ENCODE data around the gene COX15. TPM values are rescaled to one million over a fixed set of nuclear protein-coding genes. Genes with fewer than 3 reads are reported as not detected.

COX15 gene
- total RNA-seq, result 10 to 100 TPM; 34.5 to 61.6 (median 42.4) TPM

GRCh38 chr10:99732033-99732842, at the start of gene COX15, which contains the start of gene CUTC:
Gene COX15 (minus strand): TSS chr10:99732127. CDS start chr10:99732049, 78 bp downstream.
Gene CUTC (plus strand): TSS chr10:99732234. CDS start chr10:99732349, 115 bp downstream.
- ATAC-seq (replicated peaks in 6 of 8), result peak; percentile 86 to 98 (median 96)
- Histone ChIP-seq H3K4me1 (replicated peaks in 1 of 2) (peaks cover 5 to 11% of the 10 kb centered on the region in 2 donors), H3K27ac (peak within 1 kb of the TSS; percentile 88 to 94), H3K4me3 (peak within 1 kb of the TSS; percentile 58 to 95 (median 82))
- 0 to 2% (median 0%) methylated on average over 1 to 10 of the region's 73 CpGs; no CpG with 5 or more reads in 5 of the 10 experiments for WGBS, 10 experiments
- in situ Hi-C loops (cut with MboI; ENCODE audit: low pct_unique_long_range_greater_than_20kb in 2 of 9, low sequenced_read_pairs in 9 of 9, unreplicated experiment in 9 of 9), result no loop called here

- no peak overlapping the region for H3K27ac ChIP-seq
- WGBS, 10 experiments, result 11 to 88% (median 67%) methylated on average over 1 to 4 of the region's 4 CpGs; no CpG with 5 or more reads in 2 of the 10 experiments
- H3K4me3 ChIP-seq, result no peak overlapping the region
- in situ Hi-C loops (cut with MboI; ENCODE audit: low pct_unique_long_range_greater_than_20kb in 2 of 9, low sequenced_read_pairs in 9 of 9, unreplicated experiment in 9 of 9), result no loop called here
- no peaks in the 10 kb centered on the region for H3K4me1 ChIP-seq (replicated peaks in 1 of 2)
- ATAC-seq (replicated peaks in 6 of 8), result peak in 2 of 8 experiments; percentile 4 to 9
Measured at GRCh38 chr10:99779335-99779734, 47.4 kb upstream of the COX15 start.

GRCh38 chr10:99777918-99778714, 46.2 kb upstream of the COX15 start:
- Histone ChIP-seq H3K4me1 (replicated peaks in 1 of 2) (no peaks in the 10 kb centered on the region), H3K4me3 (no peak overlapping the region), H3K27ac (no peak overlapping the region)
- in situ Hi-C loops (cut with MboI; ENCODE audit: low pct_unique_long_range_greater_than_20kb in 2 of 9, low sequenced_read_pairs in 9 of 9, unreplicated experiment in 9 of 9), result no loop called here
- ATAC-seq (replicated peaks in 6 of 8), result peak in 1 of 8 experiments; percentile 10
- WGBS, 10 experiments, result 60 to 100% (median 100%) methylated on average over 1 of the region's 1 CpG; no CpG with 5 or more reads in 5 of the 10 experiments

GRCh38 chr10:99775850-99776249, 43.9 kb upstream of the COX15 start:
- in situ Hi-C loops (cut with MboI; ENCODE audit: low pct_unique_long_range_greater_than_20kb in 2 of 9, low sequenced_read_pairs in 9 of 9, unreplicated experiment in 9 of 9), result no loop called here

GRCh38 chr10:99770408-99771045, 38.6 kb upstream of the COX15 start:
- H3K4me3 ChIP-seq, result no peak overlapping the region
- H3K4me1 ChIP-seq (replicated peaks in 1 of 2), result no peaks in the 10 kb centered on the region
- in situ Hi-C loops (cut with MboI; ENCODE audit: low pct_unique_long_range_greater_than_20kb in 2 of 9, low sequenced_read_pairs in 9 of 9, unreplicated experiment in 9 of 9), result no loop called here
- WGBS, 10 experiments, result 75 to 92% (median 84%) methylated on average over 1 to 4 of the region's 4 CpGs; no CpG with 5 or more reads in 1 of the 10 experiments
- no peak overlapping the region for H3K27ac ChIP-seq
- ATAC-seq (replicated peaks in 6 of 8), result no peak

More at GRCh38 chr10:99775850-99776249, 43.9 kb upstream of the COX15 start:
- ATAC-seq (replicated peaks in 6 of 8), result peak in 6 of 8 experiments; percentile 39 to 85 (median 66)
- Histone ChIP-seq H3K4me1 (replicated peaks in 1 of 2) (no peaks in the 10 kb centered on the region), H3K27ac (no peak overlapping the region), H3K4me3 (no peak overlapping the region)

- ATAC-seq (replicated peaks in 6 of 8), result no peak
- 58 to 100% (median 82%) methylated on average over 2 to 5 of the region's 5 CpGs; no CpG with 5 or more reads in 1 of the 10 experiments for WGBS, 10 experiments
Measured at GRCh38 chr10:99769706-99770105, 37.8 kb upstream of the COX15 start.

GRCh38 chr10:99768556-99768955, 36.6 kb upstream of the COX15 start:
- H3K27ac ChIP-seq, result no peak overlapping the region
- no peaks in the 10 kb centered on the region for H3K4me1 ChIP-seq (replicated peaks in 1 of 2)
- in situ Hi-C loops (cut with MboI; ENCODE audit: low pct_unique_long_range_greater_than_20kb in 2 of 9, low sequenced_read_pairs in 9 of 9, unreplicated experiment in 9 of 9), result no loop called here
- H3K4me3 ChIP-seq, result no peak overlapping the region
- ATAC-seq (replicated peaks in 6 of 8), result peak in 1 of 8 experiments; percentile 21
- 0 to 100% (median 60%) methylated on average over 1 to 2 of the region's 2 CpGs; no CpG with 5 or more reads in 1 of the 10 experiments for WGBS, 10 experiments

More at GRCh38 chr10:99769706-99770105, 37.8 kb upstream of the COX15 start:
- no peaks in the 10 kb centered on the region for H3K4me1 ChIP-seq (replicated peaks in 1 of 2)
- no peak overlapping the region for H3K4me3 ChIP-seq
- H3K27ac ChIP-seq, result no peak overlapping the region
- in situ Hi-C loops (cut with MboI; ENCODE audit: low pct_unique_long_range_greater_than_20kb in 2 of 9, low sequenced_read_pairs in 9 of 9, unreplicated experiment in 9 of 9), result no loop called here

- no peak overlapping the region for H3K27ac ChIP-seq
- in situ Hi-C loops (cut with MboI; ENCODE audit: low pct_unique_long_range_greater_than_20kb in 2 of 9, low sequenced_read_pairs in 9 of 9, unreplicated experiment in 9 of 9), result no loop called here
- no peak overlapping the region for H3K4me3 ChIP-seq
- no peak for ATAC-seq (replicated peaks in 6 of 8)
- WGBS, 10 experiments, result 0 to 93% (median 68%) methylated on average over 1 to 5 of the region's 5 CpGs; no CpG with 5 or more reads in 3 of the 10 experiments
- H3K4me1 ChIP-seq (replicated peaks in 1 of 2), result no peaks in the 10 kb centered on the region
Measured at GRCh38 chr10:99767901-99768300, 36.0 kb upstream of the COX15 start.

- no peak for ATAC-seq (replicated peaks in 6 of 8)
- no peaks in the 10 kb centered on the region for H3K4me1 ChIP-seq (replicated peaks in 1 of 2)
- 0 to 90% (median 76%) methylated on average over 1 to 8 of the region's 8 CpGs; no CpG with 5 or more reads in 2 of the 10 experiments for WGBS, 10 experiments
- in situ Hi-C loops (cut with MboI; ENCODE audit: low pct_unique_long_range_greater_than_20kb in 2 of 9, low sequenced_read_pairs in 9 of 9, unreplicated experiment in 9 of 9), result no loop called here
- H3K4me3 ChIP-seq, result no peak overlapping the region
- H3K27ac ChIP-seq, result no peak overlapping the region
Measured at GRCh38 chr10:99766302-99766681, 34.4 kb upstream of the COX15 start.

GRCh38 chr10:99765672-99766301, 33.9 kb upstream of the COX15 start:
- no peak for ATAC-seq (replicated peaks in 6 of 8)
- in situ Hi-C loops (cut with MboI; ENCODE audit: low pct_unique_long_range_greater_than_20kb in 2 of 9, low sequenced_read_pairs in 9 of 9, unreplicated experiment in 9 of 9), result no loop called here
- WGBS, 10 experiments, result 22 to 100% (median 80%) methylated on average over 2 to 4 of the region's 4 CpGs; no CpG with 5 or more reads in 1 of the 10 experiments
- no peak overlapping the region for H3K27ac ChIP-seq
- no peak overlapping the region for H3K4me3 ChIP-seq
- H3K4me1 ChIP-seq (replicated peaks in 1 of 2), result no peaks in the 10 kb centered on the region

GRCh38 chr10:99761365-99761764, 29.4 kb upstream of the COX15 start:
- no peak overlapping the region for H3K27ac ChIP-seq
- H3K4me3 ChIP-seq, result no peak overlapping the region
- peak in 1 of 8 experiments; percentile 16 for ATAC-seq (replicated peaks in 6 of 8)
- in situ Hi-C loops (cut with MboI; ENCODE audit: low pct_unique_long_range_greater_than_20kb in 2 of 9, low sequenced_read_pairs in 9 of 9, unreplicated experiment in 9 of 9), result no loop called here
- H3K4me1 ChIP-seq (replicated peaks in 1 of 2), result no peaks in the 10 kb centered on the region

GRCh38 chr10:99760321-99760720, 28.4 kb upstream of the COX15 start:
- no peaks in the 10 kb centered on the region for H3K4me1 ChIP-seq (replicated peaks in 1 of 2)
- H3K4me3 ChIP-seq, result no peak overlapping the region
- in situ Hi-C loops (cut with MboI; ENCODE audit: low pct_unique_long_range_greater_than_20kb in 2 of 9, low sequenced_read_pairs in 9 of 9, unreplicated experiment in 9 of 9), result no loop called here
- H3K27ac ChIP-seq, result no peak overlapping the region
- WGBS, 10 experiments, result 83 to 100% (median 100%) methylated on average over 1 of the region's 1 CpG; no CpG with 5 or more reads in 5 of the 10 experiments
- no peak for ATAC-seq (replicated peaks in 6 of 8)

Measured in motor neuron (in vitro differentiated cells).